CD14-positive monocyte (primary cell): ENCODE data around the gene AIF1. TPM values are rescaled to one million over a fixed set of nuclear protein-coding genes. Genes with fewer than 3 reads are reported as not detected.

ENCODE experiments used
- DNase-seq, 3 donors: peaks; one replicate each; pipeline ENCODE4 v3.0.0-alpha.2; 2011 to 2022
- H2AFZ ChIP-seq: 2 replicates; pipeline ENCODE4 v1.6.0; 2012; ENCODE audit warnings: mild to moderate bottlenecking, low read depth, low read length, inconsistent platforms; ENCODE audit not compliant: insufficient read depth, poor library complexity, severe bottlenecking
- H3K27ac ChIP-seq, 2 donors: 1 replicate in 1 of 2; 2 replicates in 1 of 2; pipeline ENCODE4 v1.5.1; 2012 to 2013; ENCODE audit warnings: low read length in 2 of 2, control low read depth in 1 of 2, inconsistent platforms in 1 of 2, low read depth in 1 of 2, mild to moderate bottlenecking in 1 of 2
- H3K27me3 ChIP-seq, 2 donors: one replicate each; pipeline versions ENCODE4 v1.6.0 to v1.6.1; 2011 to 2013; ENCODE audit warnings: low read length in 2 of 2; ENCODE audit not compliant: control insufficient read depth in 2 of 2, insufficient read depth in 2 of 2
- H3K36me3 ChIP-seq, 2 donors: replicated peaks in 1 of 2; 1 replicate in 1 of 2; 2 replicates in 1 of 2; pipeline versions ENCODE4 v1.5.1 to v1.6.1; 2012 to 2013; ENCODE audit warnings: low read length in 2 of 2, control low read depth in 1 of 2, inconsistent platforms in 1 of 2, mild to moderate bottlenecking in 1 of 2; ENCODE audit not compliant: insufficient read depth in 2 of 2, control insufficient read depth in 1 of 2
- H3K4me1 ChIP-seq, 2 donors: 1 replicate in 1 of 2; 2 replicates in 1 of 2; pipeline versions ENCODE4 v1.5.1 to v1.6.1; 2012 to 2013; ENCODE audit warnings: low read length in 2 of 2, control low read depth in 1 of 2, inconsistent platforms in 1 of 2, mild to moderate bottlenecking in 1 of 2, moderate library complexity in 1 of 2; ENCODE audit not compliant: insufficient read depth in 2 of 2, control insufficient read depth in 1 of 2
- H3K4me2 ChIP-seq: replicated peaks from 2 replicates; pipeline ENCODE3; 2012; ENCODE audit warnings: low read length, moderate library complexity, mild to moderate bottlenecking; ENCODE audit not compliant: poor library complexity, severe bottlenecking; ENCODE audit errors: extremely low read depth
- H3K4me3 ChIP-seq, 3 experiments: fragments of 200-600 bp in 1 of 3; sonication (generic) in 1 of 3; replicated peaks in 1 of 3; 1 replicate in 2 of 3; 2 replicates in 1 of 3; pipeline ENCODE4 v1.5.1; 2011 to 2013; ENCODE audit warnings: low read length in 3 of 3, mild to moderate bottlenecking in 3 of 3, control low read depth in 2 of 3, low read depth in 2 of 3, inconsistent platforms in 1 of 3, moderate library complexity in 1 of 3
- H3K79me2 ChIP-seq: 2 replicates; pipeline ENCODE4 v1.6.0; 2012; ENCODE audit warnings: mild to moderate bottlenecking, control low read depth, inconsistent platforms, low read length, moderate library complexity; ENCODE audit not compliant: insufficient read depth
- H3K9ac ChIP-seq: 2 replicates; pipeline ENCODE4 v1.6.0; 2017; ENCODE audit warnings: low read length, mild to moderate bottlenecking; ENCODE audit not compliant: insufficient read depth, poor library complexity, severe bottlenecking
- H3K9me3 ChIP-seq, 2 donors: replicated peaks in 1 of 2; 1 replicate in 1 of 2; 2 replicates in 1 of 2; pipeline versions ENCODE4 v1.5.1 to v1.6.1; 2012 to 2013; ENCODE audit warnings: low read length in 2 of 2, control low read depth in 1 of 2; ENCODE audit not compliant: control insufficient read depth in 1 of 2, insufficient read depth in 1 of 2
- H4K20me1 ChIP-seq: 2 replicates; pipeline ENCODE4 v1.6.0; 2012; ENCODE audit warnings: mild to moderate bottlenecking, low read length, control low read depth, moderate library complexity; ENCODE audit not compliant: insufficient read depth
- H3K27ac Mint-ChIP-seq, 7 donors: one replicate each; pipeline ENCODE4 v1.8.0; 2020; ENCODE audit warnings: mild to moderate bottlenecking in 7 of 7, mixed read lengths in 7 of 7, moderate library complexity in 6 of 7, inconsistent platforms in 2 of 7
- H3K27me3 Mint-ChIP-seq, 3 donors: one replicate each; pipeline ENCODE4 v1.8.0; 2021 to 2022; ENCODE audit warnings: low read depth in 3 of 3, mild to moderate bottlenecking in 3 of 3, mixed read lengths in 3 of 3, moderate library complexity in 3 of 3, inconsistent platforms in 1 of 3
- H3K36me3 Mint-ChIP-seq, 2 donors: one replicate each; pipeline ENCODE4 v1.8.0; 2020; ENCODE audit warnings: mixed read lengths in 2 of 2, inconsistent platforms in 1 of 2, mild to moderate bottlenecking in 1 of 2
- H3K4me1 Mint-ChIP-seq: one replicate; pipeline ENCODE4 v1.8.0; 2020; ENCODE audit warnings: mild to moderate bottlenecking, mixed read lengths
- H3K4me3 Mint-ChIP-seq, 2 donors: one replicate each; pipeline ENCODE4 v1.8.0; 2020; ENCODE audit warnings: mild to moderate bottlenecking in 2 of 2, mixed read lengths in 2 of 2, moderate library complexity in 1 of 2
- H3K9me3 Mint-ChIP-seq, 7 donors: one replicate each; pipeline ENCODE4 v1.8.0; 2020 to 2022; ENCODE audit warnings: mixed read lengths in 7 of 7, mild to moderate bottlenecking in 6 of 7, moderate library complexity in 6 of 7, inconsistent platforms in 2 of 7
- WGBS: methylation state at CpG from one replicate; pipeline ENCODE4 v1.1.5; 2013; ENCODE audit warnings: missing lambda C conversion rate; ENCODE audit not compliant: insufficient coverage; 5-methylcytosine and 5-hydroxymethylcytosine counted together
- intact Hi-C, 2 donors: fragments of 100-400 bp; cut with micrococcal nuclease; formaldehyde crosslinking; loops; one replicate each; pipeline versions ENCODE4 v1.15.0 to v1.15.1; 2023
- polyA plus RNA-seq, 3 donors: library from polyadenylated mRNA; depleted of rRNA in 1 of 3; unstranded in 2 of 3; stranded (reverse) in 1 of 3; fragments of 300-500 nt in 2 of 3; fragments of >200 nt in 1 of 3; fragmentation: Illumina TruSeq in 2 of 3; gene quantifications; 1 replicate in 2 of 3; 2 replicates in 1 of 3; pipeline ENCODE4 v1.2.3, GENCODE V29; 2012 to 2021
- TF ChIP-seq, protein P1 (sequence below): fragments of 200-600 bp; IDR thresholded peaks from one replicate; pipeline ENCODE4 v1.8.0; 2022; ENCODE audit warnings: antibody characterized with exemption, mild to moderate bottlenecking

Gene AIF1
- polyA plus RNA-seq, 3 donors, result 952 to 2,310 (median 2,275) TPM

DNA sequence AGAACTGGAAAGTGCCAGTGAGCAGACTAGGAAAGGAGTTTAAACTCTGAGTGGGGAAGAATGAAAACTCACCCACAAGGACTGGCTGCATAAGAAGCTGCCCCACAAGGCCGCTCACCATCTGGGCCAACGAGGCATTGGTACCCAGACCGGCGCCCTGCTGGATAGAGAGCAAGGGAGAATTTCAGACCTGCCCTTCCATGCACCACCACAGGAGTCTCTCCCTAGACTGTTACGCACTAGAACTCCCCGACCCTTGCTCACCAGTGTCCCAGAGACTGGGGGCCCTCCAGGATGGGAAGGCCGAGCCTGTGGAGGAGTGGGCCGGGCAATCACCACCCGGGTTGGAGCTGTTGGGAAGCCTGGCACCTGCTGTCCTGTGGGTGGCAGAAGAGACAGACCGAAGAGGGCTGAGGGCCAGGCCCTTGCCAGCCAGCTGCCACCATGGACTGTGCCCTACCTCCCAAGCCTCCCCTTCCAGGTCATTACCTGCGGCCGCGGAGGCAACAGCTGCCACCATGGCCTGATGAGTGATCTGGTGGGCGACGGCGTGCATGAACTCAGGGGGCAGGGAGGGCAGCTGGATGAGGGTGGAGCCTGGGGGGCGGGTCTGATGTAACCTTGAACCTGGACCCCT, 28.9 kb downstream of the AIF1 start:
- peaks cover 87 to 99% of the 10 kb centered on the region in 2 donors for H3K36me3 Mint-ChIP-seq
- WGBS, result 98% methylated on average over 6 of the region's 17 CpGs
- intact Hi-C loops, result no loop called here

GRCh38 chr6:31645325-31645724, 30.3 kb downstream of the AIF1 start:
- H3K27ac Mint-ChIP-seq, result peak overlapping the region in 4 of 7 donors; percentile 27 to 67 (median 34)
- no peak for DNase-seq
- TF ChIP-seq, protein P1, sequence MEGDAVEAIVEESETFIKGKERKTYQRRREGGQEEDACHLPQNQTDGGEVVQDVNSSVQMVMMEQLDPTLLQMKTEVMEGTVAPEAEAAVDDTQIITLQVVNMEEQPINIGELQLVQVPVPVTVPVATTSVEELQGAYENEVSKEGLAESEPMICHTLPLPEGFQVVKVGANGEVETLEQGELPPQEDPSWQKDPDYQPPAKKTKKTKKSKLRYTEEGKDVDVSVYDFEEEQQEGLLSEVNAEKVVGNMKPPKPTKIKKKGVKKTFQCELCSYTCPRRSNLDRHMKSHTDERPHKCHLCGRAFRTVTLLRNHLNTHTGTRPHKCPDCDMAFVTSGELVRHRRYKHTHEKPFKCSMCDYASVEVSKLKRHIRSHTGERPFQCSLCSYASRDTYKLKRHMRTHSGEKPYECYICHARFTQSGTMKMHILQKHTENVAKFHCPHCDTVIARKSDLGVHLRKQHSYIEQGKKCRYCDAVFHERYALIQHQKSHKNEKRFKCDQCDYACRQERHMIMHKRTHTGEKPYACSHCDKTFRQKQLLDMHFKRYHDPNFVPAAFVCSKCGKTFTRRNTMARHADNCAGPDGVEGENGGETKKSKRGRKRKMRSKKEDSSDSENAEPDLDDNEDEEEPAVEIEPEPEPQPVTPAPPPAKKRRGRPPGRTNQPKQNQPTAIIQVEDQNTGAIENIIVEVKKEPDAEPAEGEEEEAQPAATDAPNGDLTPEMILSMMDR, result no peak
- Histone ChIP-seq H3K27me3 (no peaks in the 10 kb centered on the region), H4K20me1 (peaks cover 71% of the 10 kb centered on the region), H2AFZ (no peak overlapping the region), H3K4me3 (no peak overlapping the region), H3K4me2 (no peak overlapping the region), H3K4me1 (no peaks in the 10 kb centered on the region), H3K36me3 (peaks cover 90 to 98% of the 10 kb centered on the region in 2 donors), H3K27ac (no peak overlapping the region), H3K9ac (no peak overlapping the region), H3K9me3 (no peaks in the 10 kb centered on the region), H3K79me2 (peaks cover 29% of the 10 kb centered on the region)
- H3K9me3 Mint-ChIP-seq, result no peaks in the 10 kb centered on the region
- H3K36me3 Mint-ChIP-seq, result peaks cover 87 to 99% of the 10 kb centered on the region in 2 donors
- WGBS, result 98% methylated on average over 9 of the region's 9 CpGs
- H3K4me3 Mint-ChIP-seq, result no peak overlapping the region
- H3K27me3 Mint-ChIP-seq, result no peaks in the 10 kb centered on the region
- intact Hi-C loops, result no loop called here
- no peaks in the 10 kb centered on the region for H3K4me1 Mint-ChIP-seq

More for the DNA sequence above, 28.9 kb downstream of the AIF1 start:
- Histone ChIP-seq H3K79me2 (peaks cover 16% of the 10 kb centered on the region), H3K9ac (no peak overlapping the region), H3K4me3 (no peak overlapping the region), H2AFZ (no peak overlapping the region), H4K20me1 (peaks cover 78% of the 10 kb centered on the region), H3K4me2 (no peak overlapping the region), H3K9me3 (no peaks in the 10 kb centered on the region), H3K36me3 (peaks cover 94 to 98% of the 10 kb centered on the region in 2 donors), H3K27ac (peak overlapping the region in 1 of 2 donors; percentile 1), H3K4me1 (no peaks in the 10 kb centered on the region), H3K27me3 (no peaks in the 10 kb centered on the region)
- Mint-ChIP-seq H3K27ac (no peak overlapping the region), H3K9me3 (no peaks in the 10 kb centered on the region), H3K4me1 (no peaks in the 10 kb centered on the region), H3K27me3 (no peaks in the 10 kb centered on the region), H3K4me3 (no peak overlapping the region)
- TF ChIP-seq, protein P1, result no peak
- DNase-seq, result no peak
